Gastrocnemius medialis (tissue), 4 donors: ENCODE data around the gene TET2.

Experiments
- POLR2A ChIP-seq, 2 donors: fragments of 450-650 bp; IDR thresholded peaks; one replicate each; pipeline ENCODE4 v1.6.1; 2017; ENCODE audit warnings: antibody characterized with exemption in 2 of 2, mild to moderate bottlenecking in 2 of 2, moderate library complexity in 2 of 2
- TF ChIP-seq, protein P1 (sequence below), 5 experiments: fragments of 450-650 bp in 3 of 5; fragments of 200-600 bp in 2 of 5; sonication (generic) in 2 of 5; IDR thresholded peaks in 4 of 5; conservative IDR thresholded peaks in 1 of 5; 1 replicate in 4 of 5; 2 replicates in 1 of 5; pipeline ENCODE4 v1.5.1; 2016 to 2019; ENCODE audit warnings: antibody characterized with exemption in 5 of 5, mild to moderate bottlenecking in 3 of 5, moderate library complexity in 3 of 5

DNA sequence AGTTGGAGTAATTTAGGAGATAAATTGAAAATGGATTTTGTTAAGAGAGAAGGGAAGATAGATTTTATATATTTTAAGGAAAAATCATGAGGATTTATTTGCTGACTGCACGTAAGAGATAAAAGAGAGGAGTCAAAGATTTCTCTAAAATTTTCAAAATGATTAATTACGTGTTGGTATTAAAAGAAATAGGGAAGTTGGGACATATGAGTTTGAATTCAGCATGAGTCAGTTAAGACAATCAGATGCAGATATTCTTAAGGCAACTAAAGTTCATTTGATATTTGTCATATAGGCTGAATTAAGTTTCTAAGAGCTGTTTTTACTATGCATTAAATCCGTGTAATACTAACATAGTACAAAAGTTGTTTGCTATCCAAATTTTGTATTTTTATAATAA, 46.9 kb downstream of the TET2 start:
- TF ChIP-seq POLR2A (IDR thresholded peaks at IDR 0.05) = no peak
- TF ChIP-seq, protein P1, sequence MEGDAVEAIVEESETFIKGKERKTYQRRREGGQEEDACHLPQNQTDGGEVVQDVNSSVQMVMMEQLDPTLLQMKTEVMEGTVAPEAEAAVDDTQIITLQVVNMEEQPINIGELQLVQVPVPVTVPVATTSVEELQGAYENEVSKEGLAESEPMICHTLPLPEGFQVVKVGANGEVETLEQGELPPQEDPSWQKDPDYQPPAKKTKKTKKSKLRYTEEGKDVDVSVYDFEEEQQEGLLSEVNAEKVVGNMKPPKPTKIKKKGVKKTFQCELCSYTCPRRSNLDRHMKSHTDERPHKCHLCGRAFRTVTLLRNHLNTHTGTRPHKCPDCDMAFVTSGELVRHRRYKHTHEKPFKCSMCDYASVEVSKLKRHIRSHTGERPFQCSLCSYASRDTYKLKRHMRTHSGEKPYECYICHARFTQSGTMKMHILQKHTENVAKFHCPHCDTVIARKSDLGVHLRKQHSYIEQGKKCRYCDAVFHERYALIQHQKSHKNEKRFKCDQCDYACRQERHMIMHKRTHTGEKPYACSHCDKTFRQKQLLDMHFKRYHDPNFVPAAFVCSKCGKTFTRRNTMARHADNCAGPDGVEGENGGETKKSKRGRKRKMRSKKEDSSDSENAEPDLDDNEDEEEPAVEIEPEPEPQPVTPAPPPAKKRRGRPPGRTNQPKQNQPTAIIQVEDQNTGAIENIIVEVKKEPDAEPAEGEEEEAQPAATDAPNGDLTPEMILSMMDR (IDR thresholded peaks at IDR 0.05 in 4 of 5, conservative IDR thresholded peaks at IDR 0.05 in 1 of 5) = no peak
